GM11168 (cell line): Measurements from ENCODE around the gene NR2C2.

ENCODE experiments used
- in situ Hi-C: fragments of 300-500 bp; cut with MboI; formaldehyde crosslinking; loops from one replicate; pipeline ENCODE4 v1.12.0; 2022; ENCODE audit warnings: low sequenced_read_pairs; ENCODE audit not compliant: unreplicated experiment

The NR2C2 gene

GRCh38 chr3:14920536-14920935 lies 26.8 kb upstream of the NR2C2 start:
- in situ Hi-C loops = loop anchor here (10.0 kb wide), 1 partner anchor 126 kb away; no protein-coding TSS in a partner anchor

GRCh38 chr3:14921034-14921616 lies 26.3 kb upstream of the NR2C2 start:
- in situ Hi-C loops = loop anchor here (10.0 kb wide), 1 partner anchor 126 kb away; no protein-coding TSS in a partner anchor

- in situ Hi-C loops = loop anchor here (10.0 kb wide), 1 partner anchor 127 kb away; no protein-coding TSS in a partner anchor
Observed at GRCh38 chr3:14921811-14922705, 25.3 kb upstream of the NR2C2 start.

- in situ Hi-C loops = loop anchor here (10.0 kb wide), 1 partner anchor 128 kb away; no protein-coding TSS in a partner anchor
Observed at GRCh38 chr3:14922863-14923262, 24.5 kb upstream of the NR2C2 start.

- in situ Hi-C loops = loop anchor here (10.0 kb wide), 1 partner anchor 129 kb away; no protein-coding TSS in a partner anchor
Observed at GRCh38 chr3:14923476-14923875, 23.9 kb upstream of the NR2C2 start.

GRCh38 chr3:14925729-14926591 lies 21.4 kb upstream of the NR2C2 start:
- in situ Hi-C loops = loop anchor here (10.0 kb wide), 1 partner anchor 131 kb away; no protein-coding TSS in a partner anchor

- in situ Hi-C loops = loop anchor here (10.0 kb wide), 1 partner anchor 132 kb away; no protein-coding TSS in a partner anchor
Observed at GRCh38 chr3:14926592-14926991, 20.8 kb upstream of the NR2C2 start.

GRCh38 chr3:14927308-14927707 lies 20.1 kb upstream of the NR2C2 start:
- in situ Hi-C loops = loop anchor here (10.0 kb wide), 1 partner anchor 133 kb away; no protein-coding TSS in a partner anchor

GRCh38 chr3:14929310-14930074 lies 17.9 kb upstream of the NR2C2 start:
- in situ Hi-C loops = loop anchor here (10.0 kb wide), 1 partner anchor 135 kb away; no protein-coding TSS in a partner anchor

- in situ Hi-C loops = no loop called here
Observed at GRCh38 chr3:14933820-14934425, 13.5 kb upstream of the NR2C2 start.

GRCh38 chr3:14935592-14936345 lies 11.6 kb upstream of the NR2C2 start:
- in situ Hi-C loops = no loop called here

GRCh38 chr3:14938954-14939353 lies 8.4 kb upstream of the NR2C2 start:
- in situ Hi-C loops = no loop called here

- in situ Hi-C loops = no loop called here
Observed at GRCh38 chr3:14941871-14942270, 5.5 kb upstream of the NR2C2 start.

- in situ Hi-C loops = no loop called here
Observed at GRCh38 chr3:14943042-14943441, 4.3 kb upstream of the NR2C2 start.

- in situ Hi-C loops = no loop called here
Observed at GRCh38 chr3:14946236-14946635, 1.1 kb upstream of the NR2C2 start.

- in situ Hi-C loops = no loop called here
Observed at GRCh38 chr3:14946739-14947099, 664 bp upstream of the NR2C2 start.

- in situ Hi-C loops = no loop called here
Observed at GRCh38 chr3:14947886-14948608, 664 bp downstream of the NR2C2 start.

- in situ Hi-C loops = no loop called here
Observed at GRCh38 chr3:14948609-14949038, 1.2 kb downstream of the NR2C2 start.
